Ectodermal cell (in vitro differentiated cells): ENCODE data around the gene TIMP2.
"Not testable (repeated sequence)": the region's sequence is repeated elsewhere in the genome, so short reads cannot be mapped to it uniquely, and the experiment has no call there.

Experiments used
- H3K27ac ChIP-seq: 2 replicates; pipeline ENCODE4 v1.7.0; 2013; ENCODE audit warnings: mild to moderate bottlenecking, low read depth, low read length; ENCODE audit not compliant: insufficient read depth, poor library complexity, severe bottlenecking
- H3K27me3 ChIP-seq: 2 replicates; pipeline ENCODE4 v1.7.0; 2013; ENCODE audit warnings: mild to moderate bottlenecking, low read length; ENCODE audit not compliant: insufficient read depth, control insufficient read depth, poor library complexity, severe bottlenecking
- H3K36me3 ChIP-seq: one replicate; pipeline ENCODE4 v1.7.0; 2013; ENCODE audit warnings: low read length; ENCODE audit not compliant: control insufficient read depth, insufficient read depth
- H3K4me1 ChIP-seq: one replicate; pipeline ENCODE4 v1.7.0; 2013; ENCODE audit warnings: low read length; ENCODE audit not compliant: control insufficient read depth, insufficient read depth
- H3K4me3 ChIP-seq: 2 replicates; pipeline ENCODE4 v1.7.0; 2013; ENCODE audit warnings: low read depth, low read length, control low read depth; ENCODE audit not compliant: insufficient read depth
- H3K9me3 ChIP-seq: 2 replicates; pipeline ENCODE4 v1.7.0; 2013; ENCODE audit warnings: mild to moderate bottlenecking, low read length, moderate library complexity; ENCODE audit not compliant: control insufficient read depth
- WGBS, 2 experiments: methylation state at CpG; one replicate each; pipeline ENCODE4 v1.1.7; 2013; ENCODE audit warnings: missing lambda C conversion rate in 2 of 2; 5-methylcytosine and 5-hydroxymethylcytosine counted together

TIMP2 gene

DNA sequence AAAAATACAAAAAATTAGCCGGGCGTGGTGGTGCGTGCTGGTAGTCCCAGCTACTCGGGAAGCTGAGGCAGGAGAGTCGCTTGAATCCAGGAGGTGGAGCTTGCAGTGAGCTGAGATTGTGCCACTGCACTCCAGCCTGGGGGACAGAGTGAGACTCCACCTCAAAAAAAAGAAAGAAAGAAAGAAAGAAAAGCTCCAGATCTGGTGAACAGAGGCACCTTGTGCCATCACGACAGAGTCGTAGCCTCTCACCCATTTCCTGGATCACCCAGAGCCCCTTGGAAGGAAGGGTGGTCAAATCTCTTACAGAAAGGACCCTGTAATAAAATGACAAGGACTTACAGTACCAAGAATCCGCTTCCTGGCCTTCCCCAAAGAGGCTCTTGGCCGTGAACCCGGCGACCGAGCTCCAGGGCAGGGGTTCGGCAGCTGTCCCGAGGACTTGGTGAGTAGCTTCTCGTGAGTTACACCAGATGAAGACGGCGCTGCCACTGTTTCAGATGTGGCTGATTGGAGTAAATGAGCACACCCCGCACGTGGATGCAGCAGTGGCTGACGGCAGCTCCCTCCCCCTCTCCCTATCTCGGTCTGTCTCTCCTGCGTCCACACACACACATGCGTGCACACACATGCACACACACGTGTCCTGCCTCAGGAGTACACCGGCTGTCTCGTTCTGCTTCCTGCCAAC lies 41.1 kb upstream of the TIMP2 start:
- Histone ChIP-seq H3K9me3 (no peaks in the 10 kb centered on the region), H3K4me1 (no peaks in the 10 kb centered on the region), H3K4me3 (no peak overlapping the region), H3K27ac (no peak overlapping the region), H3K36me3 (no peaks in the 10 kb centered on the region), H3K27me3 (no peaks in the 10 kb centered on the region)
- 93% methylated on average over 26 of the region's 26 CpGs for WGBS, 2 experiments

GRCh38 chr17:78965491-78965924 lies 40.3 kb upstream of the TIMP2 start:
- no peaks in the 10 kb centered on the region for H3K36me3 ChIP-seq
- WGBS, 2 experiments, result 90 to 92% methylated on average over 8 of the region's 8 CpGs
- no peaks in the 10 kb centered on the region for H3K27me3 ChIP-seq

GRCh38 chr17:78963378-78963777 lies 38.2 kb upstream of the TIMP2 start:
- no peak overlapping the region for H3K27ac ChIP-seq
- H3K36me3 ChIP-seq, result no peaks in the 10 kb centered on the region
- no peak overlapping the region for H3K4me3 ChIP-seq
- H3K27me3 ChIP-seq, result no peaks in the 10 kb centered on the region
- no peaks in the 10 kb centered on the region for H3K4me1 ChIP-seq
- 94 to 97% methylated on average over 6 of the region's 6 CpGs for WGBS, 2 experiments
- no peaks in the 10 kb centered on the region for H3K9me3 ChIP-seq

More at GRCh38 chr17:78965491-78965924, 40.3 kb upstream of the TIMP2 start:
- Histone ChIP-seq H3K27ac (no peak overlapping the region), H3K4me3 (no peak overlapping the region), H3K9me3 (no peaks in the 10 kb centered on the region), H3K4me1 (no peaks in the 10 kb centered on the region)

- not testable (repeated sequence) for H3K36me3 ChIP-seq, H3K4me3 ChIP-seq, H3K4me1 ChIP-seq, H3K9me3 ChIP-seq, H3K27me3 ChIP-seq, H3K27ac ChIP-seq
- WGBS, 2 experiments, result 93 to 94% methylated on average over 8 of the region's 8 CpGs
These were observed 37.8 kb upstream of the TIMP2 start for GRCh38 chr17:78962984-78963348.

DNA sequence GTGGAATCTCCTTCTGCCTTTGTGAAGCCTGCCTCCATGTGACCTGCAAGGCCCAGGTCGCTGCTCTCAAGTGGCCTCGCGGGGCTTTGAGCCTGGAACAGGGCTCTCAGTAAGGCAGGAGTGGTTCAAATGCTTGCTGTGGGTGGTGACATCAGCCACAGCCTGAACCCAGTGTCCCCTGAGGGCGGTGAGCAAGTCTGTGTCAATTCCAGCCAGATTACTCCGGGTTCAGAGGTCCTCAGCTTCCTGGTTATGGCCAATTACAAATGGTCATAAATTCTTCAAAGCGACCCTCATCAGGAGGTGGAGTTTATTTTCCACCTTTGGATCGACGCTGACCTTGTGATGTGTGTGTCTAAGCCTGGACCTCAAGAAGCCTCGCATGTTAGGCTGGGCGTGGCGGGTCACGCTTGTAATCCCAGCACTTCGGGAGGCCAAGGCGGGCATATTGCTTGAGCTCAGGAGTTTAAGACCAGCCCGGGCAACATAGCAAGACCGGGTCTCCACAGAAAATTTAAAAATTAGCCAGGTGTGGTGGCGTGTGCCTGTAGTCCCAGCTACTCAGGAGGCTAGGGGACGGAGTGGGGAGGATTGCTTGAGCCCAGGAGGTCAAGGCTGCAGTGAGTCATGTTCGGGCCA lies 37.3 kb upstream of the TIMP2 start:
- Histone ChIP-seq H3K4me3 (no peak overlapping the region), H3K36me3 (no peaks in the 10 kb centered on the region), H3K4me1 (no peaks in the 10 kb centered on the region), H3K27ac (no peak overlapping the region), H3K27me3 (no peaks in the 10 kb centered on the region), H3K9me3 (no peaks in the 10 kb centered on the region)
- 88 to 89% methylated on average over 19 of the region's 19 CpGs for WGBS, 2 experiments

- no peak overlapping the region for H3K27ac ChIP-seq
- 90 to 95% methylated on average over 4 of the region's 4 CpGs for WGBS, 2 experiments
- no peak overlapping the region for H3K4me3 ChIP-seq
- H3K27me3 ChIP-seq, result no peaks in the 10 kb centered on the region
- no peaks in the 10 kb centered on the region for H3K4me1 ChIP-seq
- H3K36me3 ChIP-seq, result no peaks in the 10 kb centered on the region
- H3K9me3 ChIP-seq, result no peaks in the 10 kb centered on the region
These were observed 36.4 kb upstream of the TIMP2 start for GRCh38 chr17:78961571-78961970.

- no peak overlapping the region for H3K4me3 ChIP-seq
- no peaks in the 10 kb centered on the region for H3K36me3 ChIP-seq
- H3K27ac ChIP-seq, result no peak overlapping the region
- H3K9me3 ChIP-seq, result no peaks in the 10 kb centered on the region
- no peaks in the 10 kb centered on the region for H3K27me3 ChIP-seq
- WGBS, 2 experiments, result 91 to 93% methylated on average over 5 of the region's 5 CpGs
- H3K4me1 ChIP-seq, result no peaks in the 10 kb centered on the region
These were observed 35.7 kb upstream of the TIMP2 start for GRCh38 chr17:78960928-78961327.

GRCh38 chr17:78959803-78960202 lies 34.6 kb upstream of the TIMP2 start:
- Histone ChIP-seq H3K36me3 (no peaks in the 10 kb centered on the region), H3K4me3 (no peak overlapping the region), H3K27me3 (no peaks in the 10 kb centered on the region), H3K4me1 (no peaks in the 10 kb centered on the region), H3K27ac (no peak overlapping the region), H3K9me3 (no peaks in the 10 kb centered on the region)
- 91 to 93% methylated on average over 12 of the region's 12 CpGs for WGBS, 2 experiments

DNA sequence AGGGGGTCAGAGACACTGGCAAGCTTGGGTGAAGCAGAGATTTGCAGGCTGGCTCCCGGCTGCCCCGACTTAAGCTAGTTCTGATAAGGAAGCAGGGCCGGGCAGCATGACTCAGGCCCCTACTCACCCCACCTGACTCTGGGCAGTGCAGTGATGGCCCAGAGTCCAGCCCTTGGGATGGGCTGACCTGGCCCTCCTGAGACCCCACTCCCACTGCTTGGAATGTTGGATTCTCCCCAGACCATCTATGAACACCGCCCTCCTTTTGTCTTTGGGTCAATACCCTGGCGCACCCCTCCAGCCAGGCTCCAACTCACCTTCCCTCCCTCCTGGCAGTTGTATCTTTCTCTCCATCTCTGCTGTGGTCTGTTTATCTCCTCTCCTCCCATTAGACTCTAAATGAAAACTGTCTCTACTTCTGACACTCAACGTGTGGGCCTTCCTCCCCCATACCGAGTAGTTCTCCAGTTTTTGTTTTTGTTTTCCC lies 33.5 kb upstream of the TIMP2 start:
- no peaks in the 10 kb centered on the region for H3K36me3 ChIP-seq
- H3K9me3 ChIP-seq, result no peaks in the 10 kb centered on the region
- no peak overlapping the region for H3K4me3 ChIP-seq
- H3K27me3 ChIP-seq, result no peaks in the 10 kb centered on the region
- H3K27ac ChIP-seq, result no peak overlapping the region
- H3K4me1 ChIP-seq, result peaks cover 6% of the 10 kb centered on the region
- WGBS, 2 experiments, result 92 to 94% methylated on average over 7 of the region's 7 CpGs

DNA sequence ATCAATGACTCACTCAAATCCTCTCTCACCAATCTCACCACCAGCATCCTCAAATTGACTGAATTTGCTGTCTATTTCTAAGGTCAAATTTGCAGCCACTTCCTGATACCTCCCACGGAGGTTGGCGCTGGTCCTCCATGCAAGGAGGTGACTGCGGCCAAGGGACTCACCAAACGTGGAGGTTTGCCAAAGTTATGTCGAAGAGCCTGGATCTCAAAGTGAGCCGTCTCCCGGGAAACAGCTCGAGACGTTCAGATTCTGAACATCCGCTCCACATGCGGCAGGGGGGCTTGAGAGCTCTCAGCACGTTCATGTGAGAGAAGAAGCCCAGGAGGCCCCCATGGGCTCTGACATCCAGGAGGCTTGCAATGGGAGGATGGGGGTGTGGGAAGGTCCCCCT lies 31.9 kb upstream of the TIMP2 start:
- Histone ChIP-seq H3K4me3 (no peak overlapping the region), H3K27ac (no peak overlapping the region), H3K4me1 (peaks cover 6% of the 10 kb centered on the region), H3K36me3 (no peaks in the 10 kb centered on the region), H3K27me3 (no peaks in the 10 kb centered on the region), H3K9me3 (no peaks in the 10 kb centered on the region)
- WGBS, 2 experiments, result 90 to 91% methylated on average over 12 of the region's 12 CpGs
